GM23338 (cell line): Measurements from ENCODE around the gene UXS1. TPM values are rescaled to one million over a fixed set of nuclear protein-coding genes. Genes with fewer than 3 reads are reported as not detected.

ENCODE experiments used
- ATAC-seq: fragments of 200-7000 bp; cut with Tn5 transposase; 3 replicates; pipeline ENCODE4 v1.9.1; 2020
- DNase-seq: peaks from one replicate; pipeline ENCODE4 v3.0.0-alpha.2; 2015; ENCODE audit warnings: low spot score
- H2AFZ ChIP-seq: fragments of 200-600 bp; sonication (generic); 2 replicates; pipeline ENCODE4 v1.8.0; 2016; ENCODE audit warnings: antibody characterized with exemption, mild to moderate bottlenecking, moderate library complexity
- H3F3A ChIP-seq: fragments of 200-600 bp; sonication (generic); replicated peaks from 2 replicates; pipeline ENCODE4 v1.8.0; 2017; ENCODE audit warnings: antibody characterized with exemption, mixed run types, low read depth
- H3K27ac ChIP-seq: fragments of 200-600 bp; sonication (generic); 2 replicates; pipeline ENCODE4 v1.6.1; 2016; ENCODE audit warnings: low read depth
- H3K27me3 ChIP-seq: fragments of 200-600 bp; sonication (generic); 2 replicates; pipeline ENCODE4 v1.8.0; 2016; ENCODE audit warnings: mild to moderate bottlenecking, mixed run types, moderate library complexity; ENCODE audit not compliant: insufficient read depth
- H3K36me3 ChIP-seq: fragments of 200-600 bp; sonication (generic); 2 replicates; pipeline ENCODE4 v1.8.0; 2016; ENCODE audit warnings: mild to moderate bottlenecking; ENCODE audit not compliant: insufficient read depth
- H3K4me1 ChIP-seq: fragments of 200-600 bp; sonication (generic); 2 replicates; pipeline ENCODE4 v1.8.0; 2016; ENCODE audit warnings: mild to moderate bottlenecking, moderate library complexity; ENCODE audit not compliant: insufficient read depth
- H3K4me2 ChIP-seq: fragments of 200-600 bp; sonication (generic); 2 replicates; pipeline ENCODE4 v1.7.1; 2017; ENCODE audit warnings: mixed run types
- H3K4me3 ChIP-seq: fragments of 200-600 bp; sonication (generic); 2 replicates; pipeline ENCODE4 v1.6.1; 2016; ENCODE audit warnings: mixed run types
- H3K79me2 ChIP-seq: fragments of 200-600 bp; sonication (generic); replicated peaks from 2 replicates; pipeline ENCODE4 v1.8.0; 2017; ENCODE audit warnings: mild to moderate bottlenecking; ENCODE audit not compliant: insufficient read depth
- H3K9me2 ChIP-seq: fragments of 200-600 bp; sonication (generic); 2 replicates; pipeline ENCODE4 v1.8.0; 2017; ENCODE audit not compliant: insufficient read depth
- H4K20me1 ChIP-seq: fragments of 200-600 bp; sonication (generic); replicated peaks from 2 replicates; pipeline ENCODE4 v1.8.0; 2017; ENCODE audit warnings: mild to moderate bottlenecking; ENCODE audit not compliant: insufficient read depth
- H3K27ac Mint-ChIP-seq: 2 replicates; pipeline ENCODE4 v1.8.0; 2020; ENCODE audit warnings: inconsistent platforms, mild to moderate bottlenecking, moderate library complexity, mixed read lengths
- H3K27me3 Mint-ChIP-seq: 3 replicates; pipeline ENCODE4 v1.8.0; 2022; ENCODE audit warnings: low read depth, mild to moderate bottlenecking, moderate library complexity, mixed read lengths, inconsistent platforms; ENCODE audit not compliant: insufficient read depth, poor library complexity
- H3K36me3 Mint-ChIP-seq: 3 replicates; pipeline ENCODE4 v1.8.0; 2021; ENCODE audit warnings: low read depth, mild to moderate bottlenecking, inconsistent platforms, moderate library complexity, mixed read lengths
- H3K4me1 Mint-ChIP-seq: 3 replicates; pipeline ENCODE4 v1.8.0; 2020; ENCODE audit warnings: mild to moderate bottlenecking, inconsistent platforms, mixed read lengths
- H3K4me3 Mint-ChIP-seq: 3 replicates; pipeline ENCODE4 v1.8.0; 2021; ENCODE audit warnings: moderate library complexity, mild to moderate bottlenecking, inconsistent platforms, mixed read lengths
- H3K9me3 Mint-ChIP-seq: 3 replicates; pipeline ENCODE4 v1.8.0; 2020; ENCODE audit warnings: moderate library complexity, mild to moderate bottlenecking, inconsistent platforms, mixed read lengths
- CREB1 ChIP-seq: fragments of 250-450 bp; sonication (Bioruptor Pico); IDR thresholded peaks from 2 replicates; pipeline ENCODE4 v1.5.0; 2020; ENCODE audit warnings: low read depth, mild to moderate bottlenecking, moderate library complexity
- CTCF ChIP-seq, 2 experiments: fragments of 200-600 bp in 1 of 2; sonication (generic) in 1 of 2; conservative IDR thresholded peaks; 2 replicates each; pipeline versions ENCODE4 v1.5.1 to v1.6.1; 2016 to 2017; ENCODE audit warnings: antibody characterized with exemption in 2 of 2, low read depth in 2 of 2, mild to moderate bottlenecking in 2 of 2, moderate library complexity in 1 of 2
- EZH2 ChIP-seq: fragments of 200-600 bp; sonication (generic); IDR thresholded peaks from one replicate; pipeline ENCODE4 v1.8.0; 2017; ENCODE audit warnings: antibody characterized with exemption, mild to moderate bottlenecking, low read depth; ENCODE audit not compliant: unreplicated experiment
- EZH2phosphoT487 ChIP-seq: fragments of 200-600 bp; sonication (generic); IDR thresholded peaks from one replicate; pipeline ENCODE4 v1.8.1; 2018; ENCODE audit warnings: antibody characterized with exemption; ENCODE audit not compliant: unreplicated experiment
- JUNB ChIP-seq: IDR thresholded peaks from one replicate; pipeline ENCODE4 v1.6.1; 2016; ENCODE audit warnings: antibody characterized with exemption; ENCODE audit not compliant: unreplicated experiment
- NANOG ChIP-seq: IDR thresholded peaks from 2 replicates; pipeline ENCODE4 v1.6.1; 2016; ENCODE audit warnings: antibody characterized with exemption, borderline replicate concordance
- REST ChIP-seq: IDR thresholded peaks from one replicate; pipeline ENCODE4 v1.6.1; 2018; ENCODE audit warnings: antibody characterized with exemption; ENCODE audit not compliant: unreplicated experiment
- ZNF114 ChIP-seq: fragments of 250-450 bp; sonication (Bioruptor Pico); IDR thresholded peaks from 2 replicates; pipeline ENCODE4 v1.5.0; 2020; ENCODE audit warnings: mild to moderate bottlenecking, moderate library complexity
- ZNF331 ChIP-seq: fragments of 250-450 bp; sonication (Bioruptor Pico); IDR thresholded peaks from 2 replicates; pipeline ENCODE4 v1.5.0; 2020; ENCODE audit warnings: low read depth, mild to moderate bottlenecking, moderate library complexity
- polyA plus RNA-seq: library from polyadenylated mRNA; unstranded; fragments of >200 nt; fragmentation: Nextera tagmentation; extraction: Ambion mirVana; gene quantifications from 2 replicates; pipeline ENCODE4 v1.2.1, GENCODE V29; 2016
- total RNA-seq: library from RNA; depleted of rRNA; stranded (reverse); fragments of >200 nt; shearing (Covaris generic); gene quantifications from 2 replicates; pipeline ENCODE4 v1.2.3, GENCODE V29; 2014

The UXS1 gene
- total and polyA plus RNA-seq, 2 experiments from 2014 or later, result 48.7 to 131 TPM

GRCh38 chr2:106097038-106098000 lies 96.8 kb downstream of the UXS1 start (continued):
- no peak for TF ChIP-seq CTCF (conservative IDR thresholded peaks at IDR 0.05; ENCODE audit: low read depth in 2 of 2)
- TF ChIP-seq CREB1, result no peak
- TF ChIP-seq NANOG, result no peak
- TF ChIP-seq REST, result no peak
- no peak for TF ChIP-seq EZH2phosphoT487
- TF ChIP-seq ZNF114 (CRISPR knock-in tag), result no peak
- no peak for TF ChIP-seq JUNB
- TF ChIP-seq EZH2, result no peak

GRCh38 chr2:106096299-106097037 lies 97.6 kb downstream of the UXS1 start:
- Mint-ChIP-seq H3K4me3 (no peak overlapping the region), H3K27me3 (no peaks in the 10 kb centered on the region), H3K4me1 (peaks cover 17% of the 10 kb centered on the region), H3K27ac (peak overlapping the region; percentile 1), H3K9me3 (no peaks in the 10 kb centered on the region; the same call in 2 of the 3 replicates), H3K36me3 (peaks cover 55% of the 10 kb centered on the region)
- ATAC-seq (no peak; the same call in 2 of the 3 replicates), DNase-seq (no peak)
- Histone ChIP-seq H3K4me1 (peaks cover 5% of the 10 kb centered on the region; the same call in 1 of the 2 replicates), H2AFZ (no peak overlapping the region), H3K27ac (no peak overlapping the region), H3K27me3 (no peaks in the 10 kb centered on the region), H3K9me2 (no peaks in the 10 kb centered on the region; the same call in 1 of the 2 replicates), H3K79me2 (no peaks in the 10 kb centered on the region), H4K20me1 (peaks cover 7% of the 10 kb centered on the region), H3K36me3 (peaks cover 7% of the 10 kb centered on the region), H3F3A (no peaks in the 10 kb centered on the region), H3K4me2 (no peak overlapping the region), H3K4me3 (no peak overlapping the region)
- TF ChIP-seq ZNF331 (CRISPR knock-in tag) (no peak), CTCF (conservative IDR thresholded peaks at IDR 0.05; ENCODE audit: low read depth in 2 of 2) (no peak), ZNF114 (CRISPR knock-in tag) (no peak), NANOG (no peak), JUNB (no peak), EZH2 (no peak)
